Neural cell (in vitro differentiated cells): ENCODE results near the gene MUSTN1.

Experiments used
- EP300 ChIP-seq: fragments of 450-650 bp; conservative IDR thresholded peaks from 2 replicates; pipeline ENCODE4 v1.6.1; 2014; ENCODE audit warnings: antibody characterized with exemption, mild to moderate bottlenecking, moderate library complexity; ENCODE audit not compliant: poor library complexity, severe bottlenecking
- EZH2 ChIP-seq: fragments of 200-600, 300-800 bp; shearing (Covaris generic), sonication (generic); IDR thresholded peaks from 2 replicates; pipeline ENCODE4 v1.6.1; 2014; ENCODE audit warnings: antibody characterized with exemption, low read length, borderline replicate concordance, mild to moderate bottlenecking; ENCODE audit not compliant: insufficient read depth, poor library complexity, severe bottlenecking
- MXI1 ChIP-seq: fragments of 450-650 bp; conservative IDR thresholded peaks from 2 replicates; pipeline ENCODE4 v1.6.1; 2014; ENCODE audit warnings: antibody characterized with exemption, mild to moderate bottlenecking; ENCODE audit not compliant: poor library complexity, severe bottlenecking
- POLR2AphosphoS5 ChIP-seq: IDR thresholded peaks from 2 replicates; pipeline ENCODE4 v1.6.1; 2012
- RAD21 ChIP-seq: fragments of 450-650 bp; conservative IDR thresholded peaks from 2 replicates; pipeline ENCODE4 v1.6.1; 2014; ENCODE audit warnings: antibody characterized with exemption, mild to moderate bottlenecking, moderate library complexity
- REST ChIP-seq: IDR thresholded peaks from 2 replicates; pipeline ENCODE4 v1.6.1; 2012; ENCODE audit warnings: borderline replicate concordance
- TAF1 ChIP-seq: IDR thresholded peaks from 2 replicates; pipeline ENCODE4 v1.6.1; 2012; ENCODE audit warnings: low read depth
- TF ChIP-seq, protein P1 (sequence below): fragments of 450-650 bp; IDR thresholded peaks from 2 replicates; pipeline ENCODE4 v1.5.1; 2014; ENCODE audit warnings: antibody characterized with exemption, mild to moderate bottlenecking, moderate library complexity; ENCODE audit not compliant: poor library complexity, severe bottlenecking

DNA sequence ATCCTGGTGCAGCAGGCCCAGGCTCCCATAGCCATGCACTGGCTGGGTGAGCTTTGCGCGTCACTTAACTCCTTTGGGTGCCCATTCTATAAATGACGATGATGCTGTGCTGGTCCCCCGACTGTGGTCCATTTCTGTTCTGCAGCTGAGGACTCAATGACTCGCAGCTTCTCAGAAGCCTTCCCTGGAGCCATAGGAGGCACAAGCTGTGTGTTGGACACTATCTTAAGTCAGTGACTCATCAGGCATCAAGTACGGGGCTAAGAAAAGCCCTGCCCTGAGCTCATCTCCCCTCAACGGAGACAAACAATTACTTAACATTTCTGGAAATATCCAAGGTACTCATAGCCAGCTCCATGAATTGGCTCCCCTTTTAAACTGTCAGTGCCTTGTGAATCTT is 13.8 kb upstream of the MUSTN1 start:
- TF ChIP-seq, protein P1, sequence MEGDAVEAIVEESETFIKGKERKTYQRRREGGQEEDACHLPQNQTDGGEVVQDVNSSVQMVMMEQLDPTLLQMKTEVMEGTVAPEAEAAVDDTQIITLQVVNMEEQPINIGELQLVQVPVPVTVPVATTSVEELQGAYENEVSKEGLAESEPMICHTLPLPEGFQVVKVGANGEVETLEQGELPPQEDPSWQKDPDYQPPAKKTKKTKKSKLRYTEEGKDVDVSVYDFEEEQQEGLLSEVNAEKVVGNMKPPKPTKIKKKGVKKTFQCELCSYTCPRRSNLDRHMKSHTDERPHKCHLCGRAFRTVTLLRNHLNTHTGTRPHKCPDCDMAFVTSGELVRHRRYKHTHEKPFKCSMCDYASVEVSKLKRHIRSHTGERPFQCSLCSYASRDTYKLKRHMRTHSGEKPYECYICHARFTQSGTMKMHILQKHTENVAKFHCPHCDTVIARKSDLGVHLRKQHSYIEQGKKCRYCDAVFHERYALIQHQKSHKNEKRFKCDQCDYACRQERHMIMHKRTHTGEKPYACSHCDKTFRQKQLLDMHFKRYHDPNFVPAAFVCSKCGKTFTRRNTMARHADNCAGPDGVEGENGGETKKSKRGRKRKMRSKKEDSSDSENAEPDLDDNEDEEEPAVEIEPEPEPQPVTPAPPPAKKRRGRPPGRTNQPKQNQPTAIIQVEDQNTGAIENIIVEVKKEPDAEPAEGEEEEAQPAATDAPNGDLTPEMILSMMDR = no peak
- TF ChIP-seq REST (no peak), RAD21 (no peak), EP300 (no peak), EZH2 (no peak), POLR2AphosphoS5 (no peak), TAF1 (no peak), MXI1 (no peak)
